Tibial artery (tissue), 4 donors: ENCODE measurements around the gene SEMA3D.

Experiments
- DNase-seq, 2 donors: peaks; one replicate each; pipeline ENCODE4 v3.0.0-alpha.2; 2019
- H3K27ac ChIP-seq, 2 donors: fragments of 200-600 bp; sonication (generic) in 1 of 2; 1 replicate in 1 of 2; 2 replicates in 1 of 2; pipeline ENCODE4 v1.5.1; 2018 to 2019; ENCODE audit warnings: mild to moderate bottlenecking in 1 of 2
- H3K27me3 ChIP-seq, 2 donors: fragments of 200-600 bp; sonication (generic) in 1 of 2; one replicate each; pipeline versions ENCODE4 v1.5.1 to v1.6.0; 2016 to 2019
- H3K36me3 ChIP-seq, 3 donors: fragments of 200-600 bp; sonication (generic) in 2 of 3; one replicate each; pipeline ENCODE4 v1.5.1; 2016 to 2019; ENCODE audit warnings: mild to moderate bottlenecking in 2 of 3
- H3K4me1 ChIP-seq, 4 donors: fragments of 200-600 bp; sonication (generic) in 2 of 4; 1 replicate in 3 of 4; 2 replicates in 1 of 4; pipeline ENCODE4 v1.5.1; 2016 to 2019
- H3K4me3 ChIP-seq, 2 donors: fragments of 200-600 bp; sonication (generic) in 1 of 2; 1 replicate in 1 of 2; 2 replicates in 1 of 2; pipeline ENCODE4 v1.5.1; 2018 to 2019; ENCODE audit warnings: mild to moderate bottlenecking in 2 of 2
- H3K9me3 ChIP-seq, 3 donors: fragments of 200-600 bp; sonication (generic) in 1 of 3; one replicate each; pipeline ENCODE4 v1.5.1; 2016 to 2019
- intact Hi-C: fragments of 100-400 bp; cut with DNase I; formaldehyde crosslinking; loops from one replicate; pipeline ENCODE4 v1.15.0; 2023; ENCODE audit warnings: low total_unique reads
- TF ChIP-seq, protein P1 (sequence below), 2 experiments: fragments of 200-600 bp in 1 of 2; fragments of 450-650 bp in 1 of 2; IDR thresholded peaks; one replicate each; pipeline ENCODE4 v1.5.1; 2017 to 2019; ENCODE audit warnings: antibody characterized with exemption in 2 of 2, mild to moderate bottlenecking in 1 of 2, moderate library complexity in 1 of 2

SEMA3D gene

DNA sequence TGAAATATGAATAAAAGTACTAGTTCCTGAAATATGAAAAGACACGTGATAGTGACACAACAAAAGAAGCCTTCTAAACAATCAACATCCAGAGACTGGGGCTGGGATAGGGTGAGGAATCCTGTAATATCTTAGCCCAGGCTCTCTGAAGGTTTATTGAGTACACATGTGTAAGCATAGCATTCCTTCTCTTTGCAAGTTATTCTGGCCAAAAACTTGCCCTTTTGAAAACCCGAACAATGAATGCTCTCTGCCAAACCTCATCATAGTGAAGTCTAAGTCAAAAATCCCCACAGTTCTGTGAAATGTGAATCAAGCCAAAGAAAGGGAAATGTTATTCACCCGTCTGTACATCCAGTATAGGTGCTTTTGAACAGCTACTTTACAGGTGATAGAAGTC is 11.6 kb downstream of the SEMA3D start:
- no peaks in the 10 kb centered on the region for H3K36me3 ChIP-seq
- H3K9me3 ChIP-seq, result no peaks in the 10 kb centered on the region
- H3K4me1 ChIP-seq, result peaks cover 0 to 15% (median 0%) of the 10 kb centered on the region in 4 donors
- TF ChIP-seq, protein P1, sequence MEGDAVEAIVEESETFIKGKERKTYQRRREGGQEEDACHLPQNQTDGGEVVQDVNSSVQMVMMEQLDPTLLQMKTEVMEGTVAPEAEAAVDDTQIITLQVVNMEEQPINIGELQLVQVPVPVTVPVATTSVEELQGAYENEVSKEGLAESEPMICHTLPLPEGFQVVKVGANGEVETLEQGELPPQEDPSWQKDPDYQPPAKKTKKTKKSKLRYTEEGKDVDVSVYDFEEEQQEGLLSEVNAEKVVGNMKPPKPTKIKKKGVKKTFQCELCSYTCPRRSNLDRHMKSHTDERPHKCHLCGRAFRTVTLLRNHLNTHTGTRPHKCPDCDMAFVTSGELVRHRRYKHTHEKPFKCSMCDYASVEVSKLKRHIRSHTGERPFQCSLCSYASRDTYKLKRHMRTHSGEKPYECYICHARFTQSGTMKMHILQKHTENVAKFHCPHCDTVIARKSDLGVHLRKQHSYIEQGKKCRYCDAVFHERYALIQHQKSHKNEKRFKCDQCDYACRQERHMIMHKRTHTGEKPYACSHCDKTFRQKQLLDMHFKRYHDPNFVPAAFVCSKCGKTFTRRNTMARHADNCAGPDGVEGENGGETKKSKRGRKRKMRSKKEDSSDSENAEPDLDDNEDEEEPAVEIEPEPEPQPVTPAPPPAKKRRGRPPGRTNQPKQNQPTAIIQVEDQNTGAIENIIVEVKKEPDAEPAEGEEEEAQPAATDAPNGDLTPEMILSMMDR (IDR thresholded peaks at IDR 0.05), result no peak
- no peak overlapping the region for H3K27ac ChIP-seq
- no peaks in the 10 kb centered on the region for H3K27me3 ChIP-seq
- no peak overlapping the region for H3K4me3 ChIP-seq
- no peak for DNase-seq
- intact Hi-C loops, result no loop called here

GRCh38 chr7:85172530-85172941 is 14.3 kb downstream of the SEMA3D start:
- Histone ChIP-seq H3K4me3 (no peak overlapping the region), H3K27me3 (no peaks in the 10 kb centered on the region), H3K4me1 (peaks cover 0 to 15% (median 0%) of the 10 kb centered on the region in 4 donors), H3K9me3 (no peaks in the 10 kb centered on the region), H3K27ac (peak overlapping the region in 1 of 2 donors; percentile 54), H3K36me3 (no peaks in the 10 kb centered on the region)
- TF ChIP-seq, protein P1 (IDR thresholded peaks at IDR 0.05), result no peak
- intact Hi-C loops, result no loop called here
- peak; percentile 21 to 67 for DNase-seq

- Histone ChIP-seq H3K4me3 (no peak overlapping the region), H3K4me1 (peaks cover 0 to 7% (median 0%) of the 10 kb centered on the region in 4 donors), H3K36me3 (no peaks in the 10 kb centered on the region), H3K9me3 (no peaks in the 10 kb centered on the region), H3K27ac (no peak overlapping the region), H3K27me3 (no peaks in the 10 kb centered on the region)
- no peak for DNase-seq
- intact Hi-C loops, result no loop called here
- TF ChIP-seq, protein P1 (IDR thresholded peaks at IDR 0.05), result no peak
These were observed 19.2 kb downstream of the SEMA3D start for GRCh38 chr7:85167636-85168035.

DNA sequence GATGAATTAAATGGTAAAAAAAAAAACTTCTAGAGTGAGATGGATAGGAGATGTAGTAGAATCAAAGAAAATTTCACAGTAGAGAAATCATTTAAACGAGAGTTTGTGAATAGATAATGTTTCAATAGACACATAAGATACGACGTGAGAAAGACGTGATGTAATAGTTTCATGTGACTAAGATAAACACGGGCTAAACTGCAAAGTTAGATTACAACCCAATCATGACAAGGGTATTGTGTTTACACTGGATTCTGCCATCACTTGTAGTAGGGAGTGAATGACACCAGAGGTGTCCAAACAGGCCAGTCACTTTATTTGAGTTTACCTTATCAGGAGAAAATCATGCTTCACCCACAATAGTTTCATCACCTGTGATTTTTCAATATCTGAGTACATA is 21.6 kb downstream of the SEMA3D start:
- Histone ChIP-seq H3K4me3 (no peak overlapping the region), H3K9me3 (no peaks in the 10 kb centered on the region), H3K36me3 (no peaks in the 10 kb centered on the region), H3K27me3 (no peaks in the 10 kb centered on the region), H3K4me1 (no peaks in the 10 kb centered on the region), H3K27ac (no peak overlapping the region)
- intact Hi-C loops, result no loop called here
- TF ChIP-seq, protein P1 (IDR thresholded peaks at IDR 0.05), result no peak
- no peak for DNase-seq

- Histone ChIP-seq H3K4me1 (no peaks in the 10 kb centered on the region), H3K27ac (no peak overlapping the region), H3K4me3 (no peak overlapping the region), H3K27me3 (no peaks in the 10 kb centered on the region), H3K36me3 (no peaks in the 10 kb centered on the region), H3K9me3 (no peaks in the 10 kb centered on the region)
- DNase-seq, result no peak
- intact Hi-C loops, result no loop called here
- TF ChIP-seq, protein P1 (IDR thresholded peaks at IDR 0.05), result no peak
These were observed 22.5 kb downstream of the SEMA3D start for GRCh38 chr7:85164376-85164775.

- Histone ChIP-seq H3K4me1 (no peaks in the 10 kb centered on the region), H3K4me3 (no peak overlapping the region), H3K27me3 (no peaks in the 10 kb centered on the region), H3K27ac (no peak overlapping the region), H3K9me3 (no peaks in the 10 kb centered on the region), H3K36me3 (no peaks in the 10 kb centered on the region)
- no peak for DNase-seq
- TF ChIP-seq, protein P1 (IDR thresholded peaks at IDR 0.05), result no peak
- intact Hi-C loops, result no loop called here
These were observed 24.1 kb downstream of the SEMA3D start for GRCh38 chr7:85162721-85163120.
